ENCODE data around the gene HPS4. TPM values are rescaled to one million over a fixed set of nuclear protein-coding genes. Genes with fewer than 3 reads are reported as not detected.

The HPS4 gene
- polyA plus RNA-seq, 1 experiment, result 22.5 TPM

- TF ChIP-seq, protein P1, sequence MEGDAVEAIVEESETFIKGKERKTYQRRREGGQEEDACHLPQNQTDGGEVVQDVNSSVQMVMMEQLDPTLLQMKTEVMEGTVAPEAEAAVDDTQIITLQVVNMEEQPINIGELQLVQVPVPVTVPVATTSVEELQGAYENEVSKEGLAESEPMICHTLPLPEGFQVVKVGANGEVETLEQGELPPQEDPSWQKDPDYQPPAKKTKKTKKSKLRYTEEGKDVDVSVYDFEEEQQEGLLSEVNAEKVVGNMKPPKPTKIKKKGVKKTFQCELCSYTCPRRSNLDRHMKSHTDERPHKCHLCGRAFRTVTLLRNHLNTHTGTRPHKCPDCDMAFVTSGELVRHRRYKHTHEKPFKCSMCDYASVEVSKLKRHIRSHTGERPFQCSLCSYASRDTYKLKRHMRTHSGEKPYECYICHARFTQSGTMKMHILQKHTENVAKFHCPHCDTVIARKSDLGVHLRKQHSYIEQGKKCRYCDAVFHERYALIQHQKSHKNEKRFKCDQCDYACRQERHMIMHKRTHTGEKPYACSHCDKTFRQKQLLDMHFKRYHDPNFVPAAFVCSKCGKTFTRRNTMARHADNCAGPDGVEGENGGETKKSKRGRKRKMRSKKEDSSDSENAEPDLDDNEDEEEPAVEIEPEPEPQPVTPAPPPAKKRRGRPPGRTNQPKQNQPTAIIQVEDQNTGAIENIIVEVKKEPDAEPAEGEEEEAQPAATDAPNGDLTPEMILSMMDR (IDR thresholded peaks at IDR 0.05; ENCODE audit: insufficient read depth, low read depth, low read length), result no peak
- Histone ChIP-seq H3K4me3 (ENCODE audit: low read depth, low read length) (no peak overlapping the region), H3K27me3 (ENCODE audit: control insufficient read depth, insufficient read depth, low read length) (no peaks in the 10 kb centered on the region), H3K36me3 (ENCODE audit: control insufficient read depth, insufficient read depth, low read length) (peaks cover 1% of the 10 kb centered on the region; the same call in 1 of the 2 replicates)
- ChIA-PET POLR2A (no interaction called here), CTCF (interaction anchor here (1.0 to 1.6 kb wide), 3 partner anchors 15 to 79 kb away, joined by 3 to 6 read pairs (median 3); no protein-coding TSS in a partner anchor)
- no peak for DNase-seq (ENCODE audit: low read depth)
Measured at GRCh38 chr22:26445577-26446275, 37.9 kb downstream of the HPS4 start.

- Histone ChIP-seq H3K4me3 (ENCODE audit: low read depth, low read length) (no peak overlapping the region), H3K27me3 (ENCODE audit: control insufficient read depth, insufficient read depth, low read length) (no peaks in the 10 kb centered on the region), H3K36me3 (ENCODE audit: control insufficient read depth, insufficient read depth, low read length) (peaks cover 1% of the 10 kb centered on the region; the same call in 1 of the 2 replicates)
- no peak for DNase-seq (ENCODE audit: low read depth)
- TF ChIP-seq, protein P1 (IDR thresholded peaks at IDR 0.05; ENCODE audit: insufficient read depth, low read depth, low read length), result no peak
- ChIA-PET CTCF (interaction anchor here (1.6 kb wide), 1 partner anchor 78 kb away, joined by 3 read pairs; no protein-coding TSS in a partner anchor), POLR2A (no interaction called here)
Measured at GRCh38 chr22:26444777-26445176, 38.8 kb downstream of the HPS4 start.

DNA sequence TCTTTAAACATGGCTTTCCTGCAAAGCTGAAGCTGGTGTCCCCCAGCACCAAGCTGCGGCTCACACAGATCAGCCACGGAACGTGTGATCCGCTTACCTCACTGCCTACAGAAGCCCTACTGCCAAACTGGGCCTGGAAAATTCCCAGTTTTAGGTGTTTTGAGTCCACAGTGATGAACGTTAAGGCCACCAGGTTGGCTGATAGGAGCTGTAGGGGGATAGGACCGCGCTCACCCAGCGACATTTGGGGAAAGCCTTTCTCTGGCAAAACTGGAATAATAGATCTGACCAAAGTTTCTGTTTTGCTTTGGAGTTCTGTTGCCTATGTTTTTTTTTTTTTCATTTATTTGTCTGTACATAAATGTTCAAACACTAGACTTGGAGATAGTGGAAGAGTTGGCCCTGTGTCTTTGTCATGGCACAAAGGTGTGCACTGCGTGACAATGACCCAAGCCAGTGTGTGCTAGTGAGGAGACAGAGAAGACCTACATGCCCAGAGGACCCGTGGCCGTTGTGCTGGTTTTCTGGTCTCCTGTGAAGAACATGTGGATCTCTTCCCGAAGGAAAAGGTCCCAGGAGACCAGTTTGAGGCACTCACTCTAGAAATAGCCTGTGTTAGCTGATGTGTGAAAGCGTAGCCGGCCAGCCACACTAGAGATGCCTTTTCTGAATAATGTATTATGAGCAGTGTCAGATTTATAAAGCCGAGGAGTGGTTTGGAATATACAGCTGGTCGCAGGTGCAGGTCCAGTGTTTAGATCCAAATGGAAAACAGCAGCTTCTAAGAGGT is 39.5 kb downstream of the HPS4 start:
- ChIA-PET CTCF (interaction anchor here (1.5 kb wide), 1 partner anchor 17 kb away, joined by 4 read pairs; no protein-coding TSS in a partner anchor), POLR2A (no interaction called here)
- Histone ChIP-seq H3K36me3 (ENCODE audit: control insufficient read depth, insufficient read depth, low read length) (no peaks in the 10 kb centered on the region), H3K4me3 (ENCODE audit: low read depth, low read length) (no peak overlapping the region), H3K27me3 (ENCODE audit: control insufficient read depth, insufficient read depth, low read length) (no peaks in the 10 kb centered on the region)
- DNase-seq (ENCODE audit: low read depth), result no peak
- TF ChIP-seq, protein P1 (IDR thresholded peaks at IDR 0.05; ENCODE audit: insufficient read depth, low read depth, low read length), result no peak

GRCh38 chr22:26442086-26442756 is 41.4 kb downstream of the HPS4 start:
- POLR2A ChIA-PET, result interaction anchor here (0.6 kb wide), 1 partner anchor 46 kb away, joined by 7 read pairs; no protein-coding TSS in a partner anchor
- no peaks in the 10 kb centered on the region for H3K36me3 ChIP-seq (ENCODE audit: control insufficient read depth, insufficient read depth, low read length)

More at GRCh38 chr22:26442086-26442756, 41.4 kb downstream of the HPS4 start:
- TF ChIP-seq, protein P1 (IDR thresholded peaks at IDR 0.05; ENCODE audit: insufficient read depth, low read depth, low read length), result no peak
- CTCF ChIA-PET, result interaction anchor here (0.6 to 1.1 kb wide), 2 partner anchors 11 to 17 kb away, joined by 3 read pairs; no protein-coding TSS in a partner anchor
- H3K27me3 ChIP-seq (ENCODE audit: control insufficient read depth, insufficient read depth, low read length), result no peaks in the 10 kb centered on the region
- no peak overlapping the region for H3K4me3 ChIP-seq (ENCODE audit: low read depth, low read length)
- DNase-seq (ENCODE audit: low read depth), result no peak
